Measurements from ENCODE around the gene PPARA. TPM values are rescaled to one million over a fixed set of nuclear protein-coding genes. Genes with fewer than 3 reads are reported as not detected.

Gene PPARA
- total RNA-seq, 1 experiment from 2014 or later, result 10.7 TPM

- TF ChIP-seq REST (IDR thresholded peaks at IDR 0.05; ENCODE audit: insufficient read depth in 1 of 2, low read depth in 2 of 2, low read length in 1 of 2) (no peak), SIN3A (IDR thresholded peaks at IDR 0.05; ENCODE audit: borderline replicate concordance, insufficient read depth, low read depth, low read length) (no peak), CTCF (IDR thresholded peaks at IDR 0.05) (no peak), TCF7L2 (IDR thresholded peaks at IDR 0.05; ENCODE audit: low read depth, low read length) (no peak), POLR2AphosphoS5 (IDR thresholded peaks at IDR 0.05; ENCODE audit: low read depth, low read length) (no peak)
- DNase-seq (ENCODE audit: low read depth, low spot score) (no peak), ATAC-seq (no peak)
- Histone ChIP-seq H3K4me3 (ENCODE audit: low read depth in 2 of 2, low read length in 2 of 2) (no peak overlapping the region), H3K4me1 (ENCODE audit: control insufficient read depth, insufficient read depth, low read length) (no peaks in the 10 kb centered on the region), H3K27me3 (ENCODE audit: control insufficient read depth, insufficient read depth, low read length) (no peaks in the 10 kb centered on the region), H3K36me3 (ENCODE audit: control insufficient read depth, insufficient read depth, low read length) (0 out of 2 replicates have a peak, but pooled peaks cover 2% of the 10 kb centered on the region), H3K9me3 (ENCODE audit: control insufficient read depth, insufficient read depth, low read depth, low read length) (no peaks in the 10 kb centered on the region), H3K27ac (ENCODE audit: low read length) (no peak overlapping the region)
- ChIA-PET CTCF (no interaction called here), POLR2A (interaction anchor here (0.7 kb wide), 1 partner anchor 25 kb away, joined by 3 read pairs; no protein-coding TSS in a partner anchor)
- BruUV-seq (replicated peaks), result no TSS peak
- intact Hi-C loops (cut with micrococcal nuclease; ENCODE audit: unreplicated experiment) (no loop called here), in situ Hi-C loops (cut with HindIII; ENCODE audit: low pct_unique_long_range_greater_than_20kb, low sequenced_read_pairs) (no loop called here)
Measured at GRCh38 chr22:46280063-46280817, 129.9 kb downstream of the PPARA start.

DNA sequence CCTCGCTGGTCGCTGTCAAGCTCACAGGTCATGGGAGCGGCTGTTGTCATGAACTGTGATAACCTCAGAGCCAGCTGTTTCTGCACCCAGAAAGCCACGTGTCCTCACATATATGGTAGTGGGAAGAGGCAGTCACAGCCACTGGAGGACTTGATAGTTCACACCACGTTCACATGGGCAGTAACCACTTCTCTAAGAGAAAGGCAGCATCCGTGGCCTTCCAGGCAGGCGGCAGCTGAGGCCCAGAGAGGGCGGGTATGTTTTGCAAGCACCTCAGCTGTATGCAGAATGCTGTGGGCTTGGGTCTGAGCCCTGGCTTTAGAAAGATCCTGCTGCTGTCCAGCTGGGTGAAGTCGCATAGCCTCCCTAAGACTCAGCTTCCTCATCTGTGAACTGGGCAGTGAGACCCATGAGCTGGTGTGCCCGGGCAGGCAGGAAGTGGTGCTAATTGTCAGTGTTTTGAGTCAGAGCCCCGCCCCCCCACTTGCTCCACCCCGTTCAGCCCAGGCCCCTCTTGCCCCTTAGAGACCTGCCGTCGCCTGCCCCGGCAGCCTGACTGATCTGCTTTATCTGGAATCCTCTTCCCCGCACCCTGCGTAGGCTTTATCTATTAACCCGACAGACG is 130.8 kb downstream of the PPARA start:
- 0 out of 2 replicates have a peak, but pooled peaks cover 2% of the 10 kb centered on the region for H3K36me3 ChIP-seq (ENCODE audit: control insufficient read depth, insufficient read depth, low read length)
- no peaks in the 10 kb centered on the region for H3K4me1 ChIP-seq (ENCODE audit: control insufficient read depth, insufficient read depth, low read length)
- no TSS peak for BruUV-seq (replicated peaks)
- TF ChIP-seq SIN3A (IDR thresholded peaks at IDR 0.05; ENCODE audit: borderline replicate concordance, insufficient read depth, low read depth, low read length), result no peak
- no peak for TF ChIP-seq TCF7L2 (IDR thresholded peaks at IDR 0.05; ENCODE audit: low read depth, low read length)
- no peak for TF ChIP-seq REST (IDR thresholded peaks at IDR 0.05; ENCODE audit: insufficient read depth in 1 of 2, low read depth in 2 of 2, low read length in 1 of 2)
- TF ChIP-seq POLR2AphosphoS5 (IDR thresholded peaks at IDR 0.05; ENCODE audit: low read depth, low read length), result no peak
- ChIA-PET CTCF (no interaction called here), POLR2A (interaction anchor here (0.7 kb wide), 1 partner anchor 24 kb away, joined by 3 read pairs; no protein-coding TSS in a partner anchor)
- in situ Hi-C loops (cut with HindIII; ENCODE audit: low pct_unique_long_range_greater_than_20kb, low sequenced_read_pairs), result no loop called here
- ATAC-seq (no peak), DNase-seq (ENCODE audit: low read depth, low spot score) (no peak)
- H3K27ac ChIP-seq (ENCODE audit: low read length), result no peak overlapping the region
- intact Hi-C loops (cut with micrococcal nuclease; ENCODE audit: unreplicated experiment), result no loop called here
- H3K27me3 ChIP-seq (ENCODE audit: control insufficient read depth, insufficient read depth, low read length), result no peaks in the 10 kb centered on the region
- no peaks in the 10 kb centered on the region for H3K9me3 ChIP-seq (ENCODE audit: control insufficient read depth, insufficient read depth, low read depth, low read length)
- H3K4me3 ChIP-seq (ENCODE audit: low read depth in 2 of 2, low read length in 2 of 2), result no peak overlapping the region

Data from Panc1 (cell line).